HG03571 (cell line): ENCODE measurements around the gene PDK2.
A peak's percentile ranks its signal among the peaks of the same experiment; 100 is the strongest.

Source experiments
- ATAC-seq: cut with Tn5 transposase; IDR thresholded peaks from one replicate; pipeline ENCODE4 v1.9.1; 2021; ENCODE audit not compliant: unreplicated experiment

The PDK2 gene

DNA sequence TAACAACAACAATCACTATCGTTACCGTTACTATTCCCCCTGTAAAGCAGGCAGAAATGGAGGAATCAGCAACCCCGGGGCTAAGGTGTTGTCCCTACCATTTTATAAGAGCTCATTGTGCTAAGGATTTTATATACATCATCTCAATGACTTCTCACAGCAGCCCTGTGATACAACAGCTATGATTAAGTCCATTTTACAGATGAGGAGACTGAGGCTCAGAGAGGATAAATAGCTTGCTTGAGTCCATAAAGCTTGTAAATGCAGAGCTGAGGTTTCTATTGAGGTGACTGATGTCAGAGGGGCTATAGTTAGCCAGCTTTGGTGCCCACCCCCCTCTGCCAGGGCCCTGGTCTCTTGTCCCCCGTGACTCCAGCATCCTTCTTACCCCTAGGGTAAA, 16.7 kb upstream of the PDK2 start:
- ATAC-seq: no peak

DNA sequence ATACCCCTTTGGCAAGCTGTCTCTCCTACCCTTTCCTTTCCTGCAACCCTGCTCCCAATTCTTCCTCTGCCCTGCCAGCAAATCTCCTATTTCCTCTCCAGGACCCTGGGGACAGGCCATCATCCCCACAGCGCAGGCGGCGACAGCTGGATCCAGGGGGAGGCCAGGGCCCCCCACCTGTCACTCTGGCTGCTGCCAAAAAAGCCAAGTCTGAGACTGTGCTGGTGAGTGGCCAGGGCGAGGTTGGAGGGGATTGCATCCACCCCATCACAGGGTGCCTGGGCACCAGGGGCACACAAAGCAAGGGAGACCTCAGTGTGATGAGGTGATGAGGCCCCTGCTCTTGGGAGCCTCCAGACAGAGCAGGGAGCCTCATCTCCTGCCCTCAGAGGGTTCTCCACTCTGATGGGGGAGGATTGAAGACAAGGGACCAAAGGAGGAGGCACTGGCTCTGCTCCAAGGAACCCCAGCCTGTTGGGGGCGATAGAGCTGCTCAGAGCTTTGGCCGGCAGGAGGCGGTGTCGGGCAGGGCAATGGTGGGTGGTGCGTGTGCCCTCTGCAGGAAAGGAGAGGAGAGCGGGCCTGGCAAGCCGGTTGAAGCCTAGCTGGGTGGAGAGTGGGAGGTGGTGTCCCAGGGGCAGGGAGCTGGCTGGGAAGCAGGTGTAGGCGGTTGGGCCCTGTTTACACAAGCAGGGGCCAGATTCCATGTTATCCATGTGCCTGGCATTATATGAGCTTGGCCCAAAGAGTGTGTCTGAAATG, 15.6 kb upstream of the PDK2 start:
- no peak for ATAC-seq

DNA sequence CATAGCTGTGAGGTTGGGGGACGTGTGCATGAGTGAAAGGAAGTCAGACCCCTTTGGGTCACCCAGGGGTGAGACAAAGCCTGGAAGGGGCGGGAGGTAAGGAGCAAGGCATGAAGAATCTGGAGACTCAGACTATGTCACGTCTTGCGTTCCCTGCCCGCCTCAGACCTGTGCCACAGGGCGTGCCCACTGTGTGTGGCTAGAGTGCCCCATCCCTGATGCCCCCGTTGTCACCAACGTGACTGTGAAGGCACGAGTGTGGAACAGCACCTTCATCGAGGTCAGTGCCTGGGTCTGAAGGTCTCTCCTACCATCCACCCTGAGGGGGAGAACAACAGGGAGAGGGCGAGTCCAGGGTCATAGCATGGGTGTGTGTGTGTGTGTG, 15.1 kb upstream of the PDK2 start:
- ATAC-seq: no peak

DNA sequence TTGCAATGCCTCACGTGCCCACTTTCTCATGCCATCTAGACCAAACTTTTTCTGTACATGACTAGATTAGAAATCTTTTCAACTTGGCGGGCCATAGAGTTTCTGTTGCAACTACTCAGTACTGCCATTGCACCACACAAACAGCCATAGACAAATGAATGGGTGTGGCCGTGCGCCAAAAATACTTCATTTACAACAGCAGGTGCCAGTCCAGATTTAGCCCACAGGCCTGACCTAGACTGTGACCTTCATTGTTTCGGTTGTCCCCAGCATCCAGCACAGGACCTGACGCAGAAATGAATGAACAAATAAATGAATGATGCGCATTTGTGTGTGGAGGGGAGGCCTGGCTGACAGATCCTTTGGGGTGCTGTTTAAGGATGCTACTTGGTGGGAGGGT, 14.3 kb upstream of the PDK2 start:
- no peak for ATAC-seq

DNA sequence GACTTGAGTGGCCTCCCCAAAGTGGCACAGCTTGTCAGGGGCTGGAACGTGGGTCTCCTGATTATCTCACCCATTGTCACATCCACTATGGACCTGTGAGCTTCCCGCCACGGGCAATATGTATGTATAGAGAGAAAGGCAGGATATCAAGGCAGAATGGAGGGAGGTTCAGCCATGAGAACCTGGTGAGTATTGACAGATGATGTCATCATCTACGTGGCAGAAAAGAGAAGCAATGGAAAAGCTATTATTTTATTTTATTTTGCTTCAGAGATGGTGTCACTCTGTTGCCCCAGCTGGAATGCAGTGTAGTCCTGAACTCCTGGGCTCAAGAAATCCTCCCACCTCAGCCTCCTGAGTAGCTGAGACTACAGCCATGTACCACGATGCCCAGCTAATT, 13.4 kb upstream of the PDK2 start:
- ATAC-seq: no peak

DNA sequence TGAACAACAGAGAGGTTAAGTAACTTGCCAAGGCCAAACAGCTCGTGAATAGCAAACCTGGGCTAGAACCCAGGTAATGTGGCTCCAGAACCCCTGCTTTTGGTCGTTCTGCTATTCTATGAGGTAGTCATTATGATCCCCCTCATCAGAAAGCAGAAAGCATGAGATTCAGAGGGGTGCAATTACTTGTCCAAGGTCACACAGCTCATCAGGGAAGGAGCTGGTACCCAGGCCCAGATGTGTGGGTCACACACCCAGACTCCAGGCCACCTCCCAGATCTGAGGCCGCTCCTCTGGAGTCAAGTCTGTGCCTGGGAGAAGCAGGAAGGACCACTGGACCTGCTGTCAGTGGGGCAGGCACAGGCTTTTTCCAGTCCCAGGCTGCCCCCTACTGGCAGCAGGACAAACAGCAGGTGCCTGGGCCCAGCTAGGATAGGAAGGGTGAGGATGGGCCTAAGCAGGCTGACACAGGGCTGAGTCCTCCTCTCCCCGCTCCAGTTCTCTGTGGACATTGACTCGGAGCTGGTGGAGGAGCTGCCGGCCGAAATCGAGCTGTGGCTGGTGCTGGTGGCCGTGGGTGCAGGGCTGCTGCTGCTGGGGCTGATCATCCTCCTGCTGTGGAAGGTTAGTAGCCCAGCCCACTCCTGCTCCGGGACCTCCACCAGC, 7.8 kb upstream of the PDK2 start:
- ATAC-seq: no peak

DNA sequence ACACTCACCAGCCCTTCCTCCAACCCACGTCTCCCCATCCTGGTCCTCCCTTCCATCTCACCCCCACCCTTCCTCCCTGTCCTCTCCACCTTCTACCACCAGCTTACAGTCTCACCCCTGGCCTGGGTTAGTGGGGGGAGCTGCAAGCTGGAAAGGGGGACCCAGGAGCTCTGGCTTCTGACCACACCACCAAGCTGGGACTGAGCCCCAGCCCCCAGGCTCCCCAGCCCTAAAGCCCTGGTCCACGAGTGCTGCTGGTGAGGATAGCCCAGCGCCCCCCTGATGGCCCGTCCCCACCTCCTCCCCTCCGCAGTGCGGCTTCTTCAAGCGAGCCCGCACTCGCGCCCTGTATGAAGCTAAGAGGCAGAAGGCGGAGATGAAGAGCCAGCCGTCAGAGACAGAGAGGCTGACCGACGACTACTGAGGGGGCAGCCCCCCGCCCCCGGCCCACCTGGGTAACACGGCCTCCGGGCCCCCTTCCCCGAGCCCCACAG, 7.2 kb upstream of the PDK2 start:
- no peak for ATAC-seq

DNA sequence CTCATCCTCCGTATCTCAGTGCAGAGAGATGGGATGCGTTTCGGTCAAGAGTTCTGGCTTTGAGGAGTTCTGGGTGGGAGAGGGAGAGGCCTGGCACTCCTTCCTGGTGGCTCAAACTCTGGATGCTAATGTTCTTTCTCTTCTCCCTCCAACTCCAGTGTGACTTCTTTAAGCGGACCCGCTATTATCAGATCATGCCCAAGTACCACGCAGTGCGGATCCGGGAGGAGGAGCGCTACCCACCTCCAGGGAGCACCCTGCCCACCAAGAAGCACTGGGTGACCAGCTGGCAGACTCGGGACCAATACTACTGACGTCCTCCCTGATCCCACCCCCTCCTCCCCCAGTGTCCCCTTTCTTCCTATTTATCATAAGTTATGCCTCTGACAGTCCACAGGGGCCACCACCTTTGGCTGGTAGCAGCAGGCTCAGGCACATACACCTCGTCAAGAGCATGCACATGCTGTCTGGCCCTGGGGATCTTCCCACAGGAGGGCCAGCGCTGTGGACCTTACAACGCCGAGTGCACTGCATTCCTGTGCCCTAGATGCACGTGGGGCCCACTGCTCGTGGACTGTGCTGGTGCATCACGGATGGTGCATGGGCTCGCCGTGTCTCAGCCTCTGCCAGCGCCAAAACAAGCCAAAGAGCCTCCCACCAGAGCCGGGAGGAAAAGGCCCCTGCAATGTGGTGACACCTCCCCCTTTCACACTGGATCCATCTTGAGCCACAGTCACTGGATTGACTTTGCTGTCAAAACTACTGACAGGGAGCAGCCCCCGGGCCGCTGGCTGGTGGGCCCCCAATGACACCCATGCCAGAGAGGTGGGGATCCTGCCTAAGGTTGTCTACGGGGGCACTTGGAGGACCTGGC, 6.0 kb upstream of the PDK2 start:
- ATAC-seq: no peak

DNA sequence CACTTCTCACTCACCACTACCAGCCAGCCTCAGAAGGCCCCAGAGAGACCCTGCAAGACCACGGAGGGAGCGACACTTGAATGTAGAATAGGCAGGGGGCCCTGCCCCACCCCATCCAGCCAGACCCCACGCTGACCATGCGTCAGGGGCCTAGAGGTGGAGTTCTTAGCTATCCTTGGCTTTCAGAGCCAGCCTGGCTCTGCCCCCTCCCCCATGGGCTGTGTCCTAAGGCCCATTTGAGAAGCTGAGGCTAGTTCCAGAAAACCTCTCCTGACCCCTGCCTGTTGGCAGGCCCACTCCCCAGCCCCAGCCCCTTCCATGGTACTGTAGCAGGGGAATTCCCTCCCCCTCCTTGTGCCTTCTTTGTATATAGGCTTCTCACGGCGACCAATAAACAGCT, 5.1 kb upstream of the PDK2 start:
- no peak for ATAC-seq

DNA sequence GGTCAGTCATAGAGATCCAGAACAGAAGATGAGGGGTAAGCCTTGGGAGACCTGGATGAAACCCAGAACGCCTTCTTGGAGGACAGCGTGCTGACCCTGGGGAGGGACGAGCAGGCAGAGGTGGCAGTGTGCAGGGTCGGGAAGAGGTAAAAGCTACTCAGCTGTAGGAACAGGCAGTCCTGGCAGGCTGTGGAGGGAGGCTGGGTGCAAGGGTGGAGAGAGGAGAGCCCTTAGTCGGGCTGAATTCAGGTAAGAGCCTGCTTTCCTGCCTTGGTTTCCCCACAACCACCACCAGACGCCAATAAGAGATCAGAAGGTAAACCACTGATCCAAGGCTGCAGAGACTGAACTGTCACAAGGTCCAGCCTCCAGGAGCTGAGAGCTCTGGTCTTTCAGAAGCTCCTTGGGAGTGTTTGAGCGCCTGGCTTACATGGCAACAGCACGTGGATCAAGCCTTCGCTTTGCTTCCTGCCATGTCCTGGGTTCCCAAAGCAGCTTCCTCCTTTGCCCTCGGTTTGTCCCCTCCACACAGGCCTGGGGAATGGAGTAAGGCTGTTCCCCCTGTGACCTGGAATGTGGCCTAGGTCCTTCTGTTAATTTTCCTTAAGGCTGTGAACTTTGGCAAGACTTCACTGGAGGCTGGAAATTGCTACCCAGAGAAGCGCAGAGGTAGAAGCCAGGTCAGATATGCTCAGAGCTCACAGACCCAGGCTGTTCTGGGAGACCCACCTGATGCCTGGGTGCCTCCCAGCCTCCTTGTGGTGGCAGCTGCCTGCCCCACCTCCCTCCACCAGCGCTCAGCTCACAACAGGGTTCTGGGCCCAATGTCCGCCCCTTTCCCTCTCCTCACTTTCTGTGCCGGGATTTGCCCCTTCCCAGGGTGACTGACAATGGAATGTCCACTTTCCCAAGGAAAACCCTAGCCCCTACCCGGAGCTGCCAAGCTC, 3.9 kb upstream of the PDK2 start:
- no peak for ATAC-seq

DNA sequence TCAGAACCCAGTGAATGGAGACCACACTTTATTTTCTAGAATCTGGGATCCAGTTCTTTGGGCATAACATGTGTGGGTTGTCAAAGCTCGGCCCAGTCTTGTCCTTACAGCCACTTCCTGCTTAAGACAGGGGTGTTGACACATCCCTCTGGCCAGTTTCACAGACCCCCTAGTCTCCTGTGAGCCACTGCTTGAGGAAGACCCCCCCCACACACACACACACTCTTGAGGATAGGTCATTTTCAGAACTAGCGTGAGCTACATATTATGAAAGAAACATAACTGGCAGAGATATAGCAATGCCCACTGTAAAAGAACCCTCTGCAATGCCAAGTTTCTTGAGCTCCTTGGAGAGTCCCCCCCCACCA, 3.2 kb upstream of the PDK2 start:
- no peak for ATAC-seq

DNA sequence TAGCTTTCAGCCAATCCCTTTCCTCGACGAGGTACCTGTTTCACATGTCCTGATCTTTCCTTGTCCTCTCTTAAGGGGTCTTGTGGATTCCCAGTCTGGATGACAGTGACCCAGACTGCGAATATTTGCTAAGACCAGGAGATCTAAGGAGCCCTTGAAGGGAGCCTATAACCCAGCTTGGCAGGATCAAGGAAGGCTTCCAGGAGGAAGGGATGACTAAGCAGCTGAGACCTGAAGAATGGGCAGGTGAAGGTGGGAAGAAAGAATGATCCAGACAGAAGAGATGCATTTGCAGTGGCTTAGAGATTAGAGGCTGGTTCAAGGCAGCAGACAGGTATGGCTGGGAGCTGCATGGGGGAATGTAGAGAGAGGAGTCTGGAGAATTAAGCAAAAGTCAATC, 1.9 kb upstream of the PDK2 start:
- ATAC-seq: no peak

DNA sequence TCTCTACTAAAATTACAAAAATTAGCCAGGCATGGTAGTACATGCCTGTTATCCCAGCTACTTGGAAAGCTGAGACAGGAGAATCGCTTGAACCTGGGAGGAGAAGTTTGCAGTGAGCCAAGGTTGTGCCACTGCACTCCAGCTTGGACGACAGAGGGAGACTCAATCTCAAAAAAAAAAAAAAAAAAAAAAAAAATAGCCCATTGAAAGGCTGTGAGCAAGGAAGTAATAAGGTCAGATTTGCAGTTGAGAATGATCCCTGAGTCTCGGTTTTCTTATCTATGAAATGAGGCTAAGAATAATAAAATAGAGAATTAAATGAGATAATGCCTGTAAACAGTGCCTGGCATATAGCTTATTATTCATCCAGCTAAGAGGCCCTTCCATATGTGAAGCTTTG, 1.3 kb upstream of the PDK2 start:
- no peak for ATAC-seq

DNA sequence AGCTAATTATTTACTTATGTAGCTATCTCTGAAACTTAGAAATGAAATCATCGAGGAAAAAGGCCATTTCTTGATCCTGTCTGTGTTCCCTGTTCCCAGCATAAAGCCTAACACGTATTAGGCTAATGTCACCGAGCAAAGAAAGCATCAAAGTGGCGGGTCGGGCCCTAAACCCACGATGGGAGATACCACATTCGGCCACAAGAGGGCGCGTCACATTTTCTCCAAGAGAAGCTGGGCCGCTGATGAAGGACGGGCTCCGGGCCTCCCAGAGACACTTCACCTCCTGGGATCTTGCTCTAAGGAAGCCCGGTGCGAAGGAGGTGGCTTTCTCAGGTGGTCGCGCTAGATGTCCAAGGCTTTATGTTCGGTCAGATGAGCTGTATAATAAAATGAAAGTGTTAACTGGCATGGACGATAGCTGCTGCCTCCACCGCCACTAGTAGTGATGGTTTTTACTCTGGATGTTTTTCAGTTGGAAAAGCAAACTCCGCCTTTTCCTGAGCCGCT, 853 bp upstream of the PDK2 start:
- peak; percentile 48 for ATAC-seq

DNA sequence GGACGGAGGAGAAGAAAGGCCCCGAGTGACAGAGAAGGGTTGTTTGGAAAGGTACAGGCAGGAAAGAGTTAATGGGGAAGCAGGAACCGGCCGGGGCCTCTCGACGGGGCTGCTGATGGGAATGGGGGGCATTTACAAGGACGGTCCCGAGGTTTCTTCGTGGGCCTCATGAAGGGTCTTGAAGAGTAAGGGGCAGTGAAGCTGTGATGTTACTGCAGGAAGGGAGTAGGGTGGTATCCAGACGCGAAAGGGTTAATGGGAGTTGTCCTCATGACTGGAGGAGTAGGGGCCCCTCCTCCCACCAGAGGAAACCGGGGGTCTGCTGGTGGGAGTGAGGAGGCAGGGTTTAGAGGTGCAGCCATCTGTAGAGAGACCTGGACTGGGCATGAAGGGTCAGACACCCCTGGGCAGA, 481 bp downstream of the PDK2 start:
- ATAC-seq: no peak

DNA sequence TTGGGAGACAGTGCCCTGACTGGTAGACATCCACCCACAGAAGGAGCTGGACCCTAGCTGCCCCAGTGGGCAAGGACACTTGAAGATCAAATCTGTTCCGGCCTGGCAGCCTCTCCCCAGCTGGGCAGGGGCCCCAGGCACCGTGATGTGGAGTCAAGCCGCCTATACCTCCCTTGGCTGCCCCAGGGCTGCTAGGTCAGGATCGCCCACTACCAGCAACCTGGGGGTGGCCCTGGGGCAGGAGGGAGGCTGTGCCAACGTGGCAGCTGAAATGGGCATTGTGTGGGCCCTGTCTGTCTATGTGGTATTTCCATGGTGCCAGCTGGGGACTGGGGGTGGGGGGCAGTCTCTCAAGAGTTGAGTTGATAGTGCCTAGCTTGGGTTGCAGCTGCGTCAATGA, 941 bp downstream of the PDK2 start:
- no peak for ATAC-seq

DNA sequence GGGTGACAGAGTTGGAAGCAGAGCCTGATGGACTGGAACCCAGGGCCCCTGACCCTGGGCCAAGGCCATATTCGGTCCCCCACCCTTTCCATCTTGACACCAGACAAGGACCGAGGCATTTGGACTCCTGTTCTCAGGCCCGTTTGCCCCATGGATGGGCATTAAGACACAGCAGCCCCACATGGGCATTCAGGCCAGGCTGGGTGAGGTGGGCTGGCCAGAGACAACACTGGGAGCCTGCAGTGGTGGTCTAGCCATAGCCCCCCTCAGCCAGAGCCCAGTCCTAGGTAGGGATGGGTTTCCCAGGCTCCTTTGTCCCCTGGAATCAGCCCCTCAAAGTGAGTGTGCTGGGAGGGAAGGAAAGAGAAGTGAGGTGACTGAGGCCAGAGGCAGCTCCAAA, 1.6 kb downstream of the PDK2 start:
- ATAC-seq: no peak

DNA sequence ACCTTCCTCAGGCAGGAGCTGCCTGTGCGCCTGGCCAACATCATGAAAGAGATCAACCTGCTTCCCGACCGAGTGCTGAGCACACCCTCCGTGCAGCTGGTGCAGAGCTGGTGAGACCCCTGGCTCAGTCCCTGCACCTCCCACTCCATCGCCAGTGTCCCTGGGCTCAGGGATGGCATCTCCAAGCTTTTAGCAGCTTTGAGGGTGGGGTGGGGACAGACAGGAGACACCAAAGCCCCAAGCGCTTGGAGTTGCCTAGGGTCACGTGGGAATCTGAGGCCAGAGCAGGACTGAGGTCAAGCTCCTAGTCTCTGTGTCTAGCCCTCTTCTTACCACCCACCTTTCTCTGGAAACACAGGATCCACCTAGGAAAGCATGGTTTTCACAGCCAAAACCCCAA, 2.3 kb downstream of the PDK2 start:
- ATAC-seq: no peak

DNA sequence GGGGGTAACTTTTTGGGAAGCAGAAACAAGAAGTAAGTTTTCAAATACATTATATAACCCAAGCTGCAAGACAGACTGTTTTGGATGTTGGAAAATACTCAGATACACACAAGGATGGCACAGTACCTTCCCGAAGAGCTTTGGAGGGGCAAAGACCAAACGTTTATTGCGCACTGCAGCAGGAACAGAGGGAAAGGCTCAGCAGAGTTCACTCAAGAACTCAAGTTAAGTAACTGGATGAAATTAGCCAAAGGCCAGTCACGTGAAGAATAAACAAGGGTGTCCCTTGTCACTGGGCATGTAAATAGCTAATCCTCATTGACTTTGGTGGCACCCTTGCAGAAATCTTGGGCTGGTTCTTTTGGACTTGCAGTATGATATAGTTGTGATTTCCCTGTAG, 2.8 kb downstream of the PDK2 start:
- ATAC-seq: no peak

DNA sequence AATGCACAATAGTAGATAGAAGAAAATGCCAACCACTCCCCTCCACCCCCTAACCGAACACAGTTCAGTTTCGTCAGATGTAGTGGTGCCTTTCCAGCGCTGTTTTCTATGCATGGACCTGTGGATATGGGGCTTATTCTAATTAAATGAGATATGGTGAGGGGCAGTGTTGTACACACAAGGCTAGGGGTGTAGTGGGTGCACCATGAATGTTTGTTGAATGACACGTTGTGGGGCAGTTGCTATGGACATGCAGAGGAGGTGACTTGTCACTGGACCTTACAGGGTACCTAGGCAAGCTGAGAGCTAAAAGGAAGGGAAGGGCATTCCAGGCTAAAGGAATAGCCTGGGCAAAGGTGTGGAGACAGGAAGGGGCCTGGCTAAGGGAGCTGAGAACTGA, 3.4 kb downstream of the PDK2 start:
- ATAC-seq: no peak

DNA sequence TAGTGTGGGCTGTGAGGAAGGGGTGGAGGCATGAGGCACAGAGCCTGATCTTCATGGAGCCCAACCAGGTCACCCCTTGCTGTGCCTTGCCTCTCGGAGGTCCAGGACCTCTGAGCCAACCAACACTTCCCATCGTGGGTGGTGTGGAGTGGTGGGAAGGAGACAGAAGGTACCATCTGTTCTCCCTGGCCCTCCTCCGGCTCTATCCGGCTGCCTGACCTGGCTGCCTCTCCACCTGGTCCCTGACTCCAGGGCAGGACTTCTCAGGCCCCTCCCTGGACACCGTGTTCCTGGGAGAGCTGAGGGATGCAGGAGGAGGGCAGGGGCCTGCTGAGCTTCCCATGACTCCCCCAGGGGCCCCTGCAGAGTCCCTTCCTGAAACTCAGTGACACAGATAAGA, 3.9 kb downstream of the PDK2 start:
- no peak for ATAC-seq
